Neural cell (in vitro differentiated cells): Measurements from ENCODE around the gene PHGDH. TPM values are rescaled to one million over a fixed set of nuclear protein-coding genes. Genes with fewer than 3 reads are reported as not detected.

ENCODE experiments used
- H2AFZ ChIP-seq: fragments of 200-600, 300-800 bp; sonication (generic), shearing (Covaris generic); 2 replicates; pipeline ENCODE4 v1.6.0; 2014; ENCODE audit warnings: low read depth, mild to moderate bottlenecking, antibody characterized with exemption, low read length, moderate library complexity
- H3F3A ChIP-seq: fragments of 200-600 bp; shearing (Covaris generic); 2 replicates; pipeline ENCODE4 v1.6.1; 2016; ENCODE audit warnings: mild to moderate bottlenecking, moderate library complexity, mixed read lengths, antibody characterized with exemption, low read length; ENCODE audit not compliant: insufficient read depth, poor library complexity, severe bottlenecking
- H3K27ac ChIP-seq: fragments of 200-600, 300-800 bp; sonication (generic), shearing (Covaris generic); 2 replicates; pipeline ENCODE4 v1.5.1; 2014; ENCODE audit warnings: mild to moderate bottlenecking, low read length, moderate library complexity
- H3K27me3 ChIP-seq: fragments of 300-800, 200-600 bp; sonication (generic), shearing (Covaris generic); 2 replicates; pipeline ENCODE4 v1.6.0; 2014; ENCODE audit warnings: mild to moderate bottlenecking, low read depth, low read length, moderate library complexity; ENCODE audit not compliant: insufficient read depth
- H3K36me3 ChIP-seq: fragments of 300-800, 200-600 bp; sonication (generic), shearing (Covaris generic); 2 replicates; pipeline ENCODE4 v1.5.1; 2014; ENCODE audit warnings: mild to moderate bottlenecking, antibody characterized with exemption, low read length, moderate library complexity; ENCODE audit not compliant: insufficient read depth
- H3K4me2 ChIP-seq: fragments of 300-800, 200-600 bp; sonication (generic), shearing (Covaris generic); 2 replicates; pipeline ENCODE4 v1.6.0; 2014; ENCODE audit warnings: mild to moderate bottlenecking, low read length
- H3K4me3 ChIP-seq: fragments of 300-800, 200-600 bp; sonication (generic), shearing (Covaris generic); 2 replicates; pipeline ENCODE4 v1.5.1; 2014; ENCODE audit warnings: mild to moderate bottlenecking, low read length, moderate library complexity
- H3K79me2 ChIP-seq: fragments of 200-600 bp; shearing (Covaris generic); replicated peaks from 2 replicates; pipeline ENCODE4 v1.6.0; 2014; ENCODE audit warnings: mild to moderate bottlenecking, low read length, moderate library complexity; ENCODE audit not compliant: insufficient read depth
- H3K9ac ChIP-seq: fragments of 300-800, 200-600 bp; sonication (generic), shearing (Covaris generic); 2 replicates; pipeline ENCODE4 v1.6.1; 2016; ENCODE audit warnings: mild to moderate bottlenecking, low read length, mixed read lengths
- H3K9me2 ChIP-seq: fragments of 200-600 bp; shearing (Covaris generic); 2 replicates; pipeline ENCODE4 v1.6.1; 2016; ENCODE audit warnings: mild to moderate bottlenecking, low read length, mixed read lengths; ENCODE audit not compliant: insufficient read depth
- H3K9me3 ChIP-seq: fragments of 200-600, 300-800 bp; sonication (generic), shearing (Covaris generic); 2 replicates; pipeline ENCODE4 v1.6.1; 2016; ENCODE audit warnings: mild to moderate bottlenecking, mixed run types, low read length, moderate library complexity, mixed read lengths
- H4K20me1 ChIP-seq: fragments of 200-600 bp; shearing (Covaris generic); 2 replicates; pipeline ENCODE4 v1.6.1; 2016; ENCODE audit warnings: mild to moderate bottlenecking, mixed run types; ENCODE audit not compliant: insufficient read depth
- CTCF ChIP-seq: fragments of 450-650 bp; IDR thresholded peaks from 2 replicates; pipeline ENCODE4 v1.5.1; 2014; ENCODE audit warnings: antibody characterized with exemption, mild to moderate bottlenecking, moderate library complexity; ENCODE audit not compliant: poor library complexity, severe bottlenecking
- EP300 ChIP-seq: fragments of 450-650 bp; conservative IDR thresholded peaks from 2 replicates; pipeline ENCODE4 v1.6.1; 2014; ENCODE audit warnings: antibody characterized with exemption, mild to moderate bottlenecking, moderate library complexity; ENCODE audit not compliant: poor library complexity, severe bottlenecking
- EZH2 ChIP-seq: fragments of 200-600, 300-800 bp; shearing (Covaris generic), sonication (generic); IDR thresholded peaks from 2 replicates; pipeline ENCODE4 v1.6.1; 2014; ENCODE audit warnings: antibody characterized with exemption, low read length, borderline replicate concordance, mild to moderate bottlenecking; ENCODE audit not compliant: insufficient read depth, poor library complexity, severe bottlenecking
- MXI1 ChIP-seq: fragments of 450-650 bp; conservative IDR thresholded peaks from 2 replicates; pipeline ENCODE4 v1.6.1; 2014; ENCODE audit warnings: antibody characterized with exemption, mild to moderate bottlenecking; ENCODE audit not compliant: poor library complexity, severe bottlenecking
- POLR2AphosphoS5 ChIP-seq: IDR thresholded peaks from 2 replicates; pipeline ENCODE4 v1.6.1; 2012
- RAD21 ChIP-seq: fragments of 450-650 bp; conservative IDR thresholded peaks from 2 replicates; pipeline ENCODE4 v1.6.1; 2014; ENCODE audit warnings: antibody characterized with exemption, mild to moderate bottlenecking, moderate library complexity
- REST ChIP-seq: IDR thresholded peaks from 2 replicates; pipeline ENCODE4 v1.6.1; 2012; ENCODE audit warnings: borderline replicate concordance
- SMC3 ChIP-seq: fragments of 450-650 bp; conservative IDR thresholded peaks from 2 replicates; pipeline ENCODE4 v1.6.1; 2014; ENCODE audit warnings: antibody characterized with exemption, mild to moderate bottlenecking, moderate library complexity; ENCODE audit not compliant: poor library complexity
- TAF1 ChIP-seq: IDR thresholded peaks from 2 replicates; pipeline ENCODE4 v1.6.1; 2012; ENCODE audit warnings: low read depth
- polyA plus RNA-seq: library from polyadenylated mRNA; depleted of rRNA; stranded (reverse); fragments of >200 nt; gene quantifications from 2 replicates; pipeline ENCODE4 v1.2.3, GENCODE V29; 2014

PHGDH gene
- polyA plus RNA-seq, 1 donor from 2014 or later = 11.8 TPM

DNA sequence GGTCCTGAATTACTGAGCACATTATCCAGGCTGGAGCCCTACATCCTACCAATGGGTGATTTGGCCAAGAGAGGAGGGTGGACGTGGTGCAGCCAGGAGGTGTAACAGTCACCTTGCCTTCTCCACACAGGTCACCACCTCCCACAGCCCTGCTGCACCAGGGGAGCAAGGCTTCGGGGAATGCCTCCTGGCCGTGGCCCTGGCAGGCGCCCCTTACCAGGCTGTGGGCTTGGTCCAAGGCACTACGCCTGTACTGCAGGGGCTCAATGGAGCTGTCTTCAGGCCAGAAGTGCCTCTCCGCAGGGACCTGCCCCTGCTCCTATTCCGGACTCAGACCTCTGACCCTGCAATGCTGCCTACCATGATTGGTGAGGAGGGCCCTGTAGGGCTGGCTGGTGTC, 30.9 kb downstream of the PHGDH start:
- no peaks in the 10 kb centered on the region for H3K36me3 ChIP-seq
- no peak overlapping the region for H3K27ac ChIP-seq
- H3K4me3 ChIP-seq = no peak overlapping the region
- no peaks in the 10 kb centered on the region for H3K79me2 ChIP-seq
- H3K9me3 ChIP-seq = no peaks in the 10 kb centered on the region
- H3K9me2 ChIP-seq = no peaks in the 10 kb centered on the region
- H2AFZ ChIP-seq = no peak overlapping the region
- TF ChIP-seq SMC3 (no peak), POLR2AphosphoS5 (no peak), EZH2 (no peak), RAD21 (no peak), REST (no peak), MXI1 (no peak)
- H3F3A ChIP-seq = no peaks in the 10 kb centered on the region
- no peaks in the 10 kb centered on the region for H4K20me1 ChIP-seq
- H3K27me3 ChIP-seq = no peaks in the 10 kb centered on the region
- H3K9ac ChIP-seq = no peak overlapping the region
- H3K4me2 ChIP-seq = no peak overlapping the region

DNA sequence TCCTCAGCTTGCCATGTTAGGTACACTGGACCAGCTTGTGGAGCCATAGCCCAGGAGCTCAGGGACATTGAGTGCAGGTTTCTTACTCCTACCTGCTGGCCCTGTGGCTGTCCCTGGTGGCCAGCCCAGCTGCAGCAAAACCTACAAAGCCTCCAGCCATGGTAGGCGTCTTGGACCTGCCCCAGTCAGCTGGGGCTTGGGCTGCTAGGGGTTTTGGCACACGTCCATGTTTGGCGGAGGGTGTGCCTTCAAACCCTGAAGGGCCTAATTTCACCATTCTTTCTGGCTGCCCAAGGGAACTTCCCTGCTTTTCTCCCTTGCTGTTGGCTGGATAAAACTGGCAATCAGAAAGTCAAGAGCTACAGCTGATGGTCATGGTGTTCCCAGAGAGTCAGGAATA, 31.6 kb downstream of the PHGDH start:
- Histone ChIP-seq H3K4me3 (no peak overlapping the region), H3K36me3 (no peaks in the 10 kb centered on the region), H3K9me3 (no peaks in the 10 kb centered on the region), H3K27ac (no peak overlapping the region), H3K4me2 (no peak overlapping the region), H3F3A (no peaks in the 10 kb centered on the region), H3K9me2 (no peaks in the 10 kb centered on the region), H4K20me1 (no peaks in the 10 kb centered on the region), H3K79me2 (no peaks in the 10 kb centered on the region), H3K9ac (no peak overlapping the region), H3K27me3 (no peaks in the 10 kb centered on the region), H2AFZ (no peak overlapping the region)
- TF ChIP-seq REST (no peak), CTCF (no peak), TAF1 (no peak), POLR2AphosphoS5 (no peak), SMC3 (no peak), EZH2 (no peak), RAD21 (no peak), MXI1 (no peak), EP300 (no peak)
